ENCODE measurements around the gene NPNT.

- no peak for TF ChIP-seq CTCF (conservative IDR thresholded peaks at IDR 0.05)
- TF ChIP-seq EZH2 (IDR thresholded peaks at IDR 0.05; ENCODE audit: low read depth): no peak
Measured at GRCh38 chr4:105996845-105997244, 101.6 kb downstream of the NPNT start.
